Neural cell (in vitro differentiated cells): ENCODE data around the gene NFYB.

Experiments used
- EZH2 ChIP-seq: fragments of 200-600, 300-800 bp; shearing (Covaris generic), sonication (generic); IDR thresholded peaks from 2 replicates; pipeline ENCODE4 v1.6.1; 2014; ENCODE audit warnings: antibody characterized with exemption, low read length, borderline replicate concordance, mild to moderate bottlenecking; ENCODE audit not compliant: insufficient read depth, poor library complexity, severe bottlenecking
- MXI1 ChIP-seq: fragments of 450-650 bp; conservative IDR thresholded peaks from 2 replicates; pipeline ENCODE4 v1.6.1; 2014; ENCODE audit warnings: antibody characterized with exemption, mild to moderate bottlenecking; ENCODE audit not compliant: poor library complexity, severe bottlenecking
- RAD21 ChIP-seq: fragments of 450-650 bp; conservative IDR thresholded peaks from 2 replicates; pipeline ENCODE4 v1.6.1; 2014; ENCODE audit warnings: antibody characterized with exemption, mild to moderate bottlenecking, moderate library complexity
- TF ChIP-seq, protein P1 (sequence below): fragments of 450-650 bp; IDR thresholded peaks from 2 replicates; pipeline ENCODE4 v1.5.1; 2014; ENCODE audit warnings: antibody characterized with exemption, mild to moderate bottlenecking, moderate library complexity; ENCODE audit not compliant: poor library complexity, severe bottlenecking

DNA sequence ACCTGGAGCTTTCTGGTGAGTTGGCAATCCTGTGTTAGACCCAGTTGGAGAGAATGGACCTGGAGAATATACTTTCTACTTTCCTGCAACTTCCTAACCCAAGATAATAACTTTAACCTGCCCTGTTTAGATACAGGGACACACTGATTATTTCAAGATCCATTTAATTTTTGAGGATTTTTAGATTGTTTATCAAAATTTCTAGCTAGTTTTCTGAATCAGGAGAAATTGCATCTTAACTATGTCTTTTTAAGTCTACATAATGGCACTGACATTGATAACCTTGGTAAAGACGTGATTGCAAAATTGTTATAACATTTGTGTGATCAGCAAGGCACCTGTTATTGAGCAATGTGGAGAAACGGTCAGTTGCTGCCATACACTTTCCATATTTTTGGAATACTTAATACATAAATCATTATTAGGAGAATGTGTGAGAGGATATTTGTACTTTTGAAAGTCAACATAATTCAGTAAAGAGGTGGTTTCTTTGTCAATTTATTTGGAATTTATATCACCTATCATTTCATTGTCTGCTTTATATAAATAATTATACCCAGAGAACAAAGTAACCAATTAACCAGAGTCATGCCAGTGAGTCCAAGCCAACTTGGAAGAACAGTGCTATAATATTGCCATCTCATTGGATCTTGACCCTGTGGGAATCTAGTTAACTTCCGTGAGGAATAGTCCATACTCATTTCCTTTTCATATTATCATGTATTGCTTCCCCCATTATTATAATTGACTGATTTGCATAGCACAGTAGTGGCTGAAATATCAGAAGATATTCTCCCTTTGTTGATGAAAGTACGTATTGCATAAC, 28.4 kb downstream of the NFYB start:
- TF ChIP-seq RAD21 (no peak), MXI1 (no peak), EZH2 (no peak)
- TF ChIP-seq, protein P1, sequence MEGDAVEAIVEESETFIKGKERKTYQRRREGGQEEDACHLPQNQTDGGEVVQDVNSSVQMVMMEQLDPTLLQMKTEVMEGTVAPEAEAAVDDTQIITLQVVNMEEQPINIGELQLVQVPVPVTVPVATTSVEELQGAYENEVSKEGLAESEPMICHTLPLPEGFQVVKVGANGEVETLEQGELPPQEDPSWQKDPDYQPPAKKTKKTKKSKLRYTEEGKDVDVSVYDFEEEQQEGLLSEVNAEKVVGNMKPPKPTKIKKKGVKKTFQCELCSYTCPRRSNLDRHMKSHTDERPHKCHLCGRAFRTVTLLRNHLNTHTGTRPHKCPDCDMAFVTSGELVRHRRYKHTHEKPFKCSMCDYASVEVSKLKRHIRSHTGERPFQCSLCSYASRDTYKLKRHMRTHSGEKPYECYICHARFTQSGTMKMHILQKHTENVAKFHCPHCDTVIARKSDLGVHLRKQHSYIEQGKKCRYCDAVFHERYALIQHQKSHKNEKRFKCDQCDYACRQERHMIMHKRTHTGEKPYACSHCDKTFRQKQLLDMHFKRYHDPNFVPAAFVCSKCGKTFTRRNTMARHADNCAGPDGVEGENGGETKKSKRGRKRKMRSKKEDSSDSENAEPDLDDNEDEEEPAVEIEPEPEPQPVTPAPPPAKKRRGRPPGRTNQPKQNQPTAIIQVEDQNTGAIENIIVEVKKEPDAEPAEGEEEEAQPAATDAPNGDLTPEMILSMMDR: no peak
